HG02870 (cell line): ENCODE results near the gene SLC6A1.

Experiments used
- ATAC-seq: cut with Tn5 transposase; IDR thresholded peaks from one replicate; pipeline ENCODE4 v1.9.1; 2021; ENCODE audit warnings: mild to moderate bottlenecking, moderate library complexity; ENCODE audit not compliant: unreplicated experiment

The SLC6A1 gene

DNA sequence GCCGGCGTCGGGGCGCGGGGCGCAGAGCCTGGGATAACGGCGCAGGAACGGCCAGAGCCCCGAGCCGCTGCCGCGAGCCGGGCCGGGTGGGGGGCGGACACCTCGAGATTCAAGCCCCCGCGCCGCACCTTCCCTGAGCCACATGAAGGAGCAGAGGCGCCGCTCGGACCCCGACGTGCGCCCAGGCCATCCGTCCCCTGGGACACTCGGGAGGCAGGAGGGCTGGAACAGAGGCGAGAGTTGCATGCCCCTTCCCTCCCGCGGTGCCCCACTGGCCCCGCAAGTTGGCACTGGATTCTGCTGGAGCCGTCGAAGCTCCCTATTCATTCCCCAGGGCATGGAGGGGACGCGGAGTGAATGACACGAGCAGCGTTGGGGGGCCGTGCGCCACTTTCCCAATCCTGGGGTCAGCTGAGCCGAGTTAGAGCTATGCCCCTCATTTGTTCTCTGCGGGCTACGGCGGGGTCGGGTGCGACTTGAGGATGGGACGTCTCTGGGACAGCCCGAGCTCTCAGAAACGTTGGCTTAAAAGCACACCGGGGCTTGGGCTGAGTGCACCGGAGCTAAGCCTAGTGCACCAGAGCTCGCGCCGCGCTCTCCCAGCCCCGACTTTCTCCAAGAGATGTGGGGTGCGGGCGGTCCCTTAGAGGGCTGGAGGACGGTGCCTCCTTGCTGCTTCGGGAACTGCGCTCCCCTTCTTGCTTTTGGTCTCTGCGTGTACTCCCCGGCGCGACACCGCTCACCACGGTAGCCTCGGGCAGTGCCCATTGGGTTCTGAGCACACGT, 588 bp downstream of the SLC6A1 start:
- no peak for ATAC-seq

- ATAC-seq: no peak
Measured at GRCh38 chr3:10993729-10994065, 1.1 kb downstream of the SLC6A1 start.

DNA sequence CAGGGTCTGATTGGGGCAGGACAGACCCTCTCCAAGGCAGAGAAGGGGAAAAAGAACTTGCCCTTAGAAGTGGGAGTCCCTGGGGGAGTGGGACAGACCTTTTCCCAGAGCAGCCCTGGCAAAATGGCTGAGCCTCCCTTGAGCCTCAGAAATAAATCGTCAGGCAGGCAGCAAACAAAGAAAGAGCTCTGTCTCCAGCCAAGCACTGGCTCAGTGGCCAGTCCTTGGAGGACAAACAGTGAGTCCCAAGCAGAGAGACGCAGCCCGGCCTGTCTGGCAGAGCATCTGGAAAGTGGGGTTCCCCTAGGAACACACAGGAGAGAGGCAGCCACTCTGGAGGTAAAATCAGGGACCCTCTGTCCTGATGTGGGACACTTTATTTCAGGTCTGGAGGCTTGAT, 1.8 kb downstream of the SLC6A1 start:
- ATAC-seq: no peak

DNA sequence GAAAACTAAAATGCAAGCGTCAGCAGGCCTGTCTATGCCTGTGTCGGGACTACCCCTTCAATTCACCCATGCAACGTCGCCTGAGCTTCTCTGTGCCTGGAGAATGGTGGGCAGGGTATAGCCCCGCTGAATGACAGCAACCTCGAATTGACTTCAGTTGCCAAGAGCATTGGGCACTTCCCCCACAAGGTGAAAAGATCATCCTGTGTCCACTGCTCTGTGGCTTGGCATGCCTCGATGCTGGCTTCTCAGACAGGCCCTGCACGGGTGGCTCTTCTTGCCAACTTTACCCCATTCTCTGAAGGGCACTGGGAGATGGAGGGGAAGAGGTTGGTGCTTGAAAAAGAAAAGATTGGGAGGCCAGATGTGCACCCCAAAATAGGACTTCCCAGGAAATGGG, 3.3 kb downstream of the SLC6A1 start:
- ATAC-seq: no peak

DNA sequence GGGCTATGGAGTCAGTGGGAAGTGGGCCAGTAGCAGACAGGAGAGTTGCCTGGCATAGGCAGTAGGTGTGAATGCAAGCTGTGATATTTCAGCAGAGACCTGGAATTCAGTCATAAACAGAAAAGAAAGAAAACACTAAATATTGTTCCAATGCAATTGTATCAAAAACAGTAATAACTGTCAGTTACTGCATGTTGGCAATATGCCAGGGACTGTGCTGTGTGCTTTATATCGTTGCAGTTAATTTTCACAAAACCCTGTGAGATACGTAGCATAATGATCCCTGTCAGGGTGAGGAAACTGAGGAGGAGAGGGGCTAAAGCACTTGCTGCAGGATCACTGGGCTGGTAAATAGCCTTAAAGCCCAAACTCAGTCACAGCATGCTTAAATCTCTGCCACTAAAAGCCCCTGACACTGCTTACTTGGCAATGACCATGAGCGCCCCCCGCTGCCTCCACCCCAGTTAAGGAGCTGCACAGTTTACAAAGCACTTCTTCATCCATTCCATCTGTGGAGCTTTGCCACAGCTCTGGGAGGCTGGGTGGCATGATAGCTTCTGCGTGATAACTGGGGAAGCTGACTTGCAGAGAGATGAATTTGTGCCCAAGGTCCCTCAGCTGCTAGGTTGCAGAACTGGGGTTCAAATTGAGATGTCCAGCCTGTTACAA, 3.9 kb downstream of the SLC6A1 start:
- no peak for ATAC-seq

DNA sequence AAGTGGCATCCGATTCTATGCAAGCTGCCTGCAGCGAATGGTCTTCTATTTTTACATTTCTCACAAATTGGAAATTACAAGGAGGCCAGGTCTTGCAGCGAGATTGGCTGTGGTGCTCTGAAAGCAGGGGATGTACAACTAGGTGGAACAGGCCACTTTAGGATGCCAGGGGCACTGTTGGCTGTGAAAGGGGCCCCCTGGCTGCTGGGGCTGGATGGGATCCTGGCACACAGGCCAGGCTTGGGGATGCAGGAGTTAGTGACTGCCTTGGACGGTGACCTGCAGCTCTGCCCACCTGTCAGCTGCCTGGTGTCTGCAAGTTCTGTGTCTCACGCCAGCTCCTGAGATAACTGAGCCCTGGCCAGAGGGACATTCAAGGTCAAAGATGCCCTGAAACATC, 4.6 kb downstream of the SLC6A1 start:
- ATAC-seq: no peak

- ATAC-seq: no peak
Measured at GRCh38 chr3:10998542-10998941, 6.0 kb downstream of the SLC6A1 start.

DNA sequence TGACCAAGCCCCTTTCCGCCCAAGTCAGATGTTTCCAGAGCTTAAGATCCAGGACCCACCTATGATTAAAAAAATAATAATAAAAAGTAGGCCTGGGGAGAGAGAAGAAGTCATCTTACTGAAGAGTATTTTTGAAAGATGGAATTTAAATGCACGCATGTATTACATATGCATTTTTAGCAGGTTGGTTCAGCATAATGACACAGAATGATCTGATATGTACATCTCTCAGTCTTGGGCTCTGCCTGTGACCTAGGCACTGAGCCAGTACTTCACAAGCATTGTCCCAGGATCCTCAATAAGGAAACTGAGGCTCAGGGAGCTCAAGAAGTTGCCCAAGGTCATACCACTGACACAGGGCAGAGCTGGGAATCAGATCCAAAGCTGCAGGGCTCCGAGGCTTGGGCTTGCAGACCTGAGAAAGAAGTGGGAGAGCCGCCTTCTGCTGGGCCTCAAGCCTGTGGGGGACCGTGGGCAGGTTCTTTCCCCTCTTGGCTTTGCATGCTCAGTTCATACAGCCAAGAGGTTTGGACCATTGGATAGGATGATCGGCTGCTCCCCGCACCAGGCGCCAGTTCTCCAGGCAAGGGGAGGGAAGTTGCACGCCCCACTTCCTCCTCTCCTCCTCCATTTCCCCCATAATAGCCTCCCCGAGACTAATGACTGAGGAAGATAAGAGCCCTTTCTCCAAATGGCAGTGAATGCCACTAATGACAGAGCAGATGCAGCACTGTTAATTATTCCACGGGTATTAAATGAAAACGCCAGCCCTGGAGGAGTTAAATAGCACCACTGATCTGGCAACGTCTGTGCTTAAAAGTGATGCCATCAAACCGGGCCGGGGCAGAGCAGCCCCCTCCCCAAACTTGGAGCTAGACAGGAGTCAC, 6.9 kb downstream of the SLC6A1 start:
- ATAC-seq: no peak

DNA sequence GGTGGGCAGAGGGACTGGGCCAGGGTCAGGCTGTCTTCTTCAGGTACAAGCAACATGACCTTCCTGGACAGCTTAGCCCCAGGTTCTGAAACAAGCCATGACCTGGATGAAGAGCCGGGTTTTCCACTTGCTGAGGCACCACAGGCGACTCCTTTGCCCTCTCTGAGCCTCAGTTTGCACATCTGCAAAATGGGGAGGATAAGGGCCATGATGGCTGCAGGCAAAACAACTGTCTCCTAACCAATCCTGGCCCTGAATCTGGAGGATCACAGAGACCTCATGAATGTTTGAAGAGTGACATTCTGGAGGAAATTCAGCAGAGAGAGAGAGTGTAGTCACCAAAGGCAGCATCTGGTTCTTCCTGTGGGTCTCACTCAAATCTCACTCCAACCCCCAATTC, 8.0 kb downstream of the SLC6A1 start:
- ATAC-seq: no peak

DNA sequence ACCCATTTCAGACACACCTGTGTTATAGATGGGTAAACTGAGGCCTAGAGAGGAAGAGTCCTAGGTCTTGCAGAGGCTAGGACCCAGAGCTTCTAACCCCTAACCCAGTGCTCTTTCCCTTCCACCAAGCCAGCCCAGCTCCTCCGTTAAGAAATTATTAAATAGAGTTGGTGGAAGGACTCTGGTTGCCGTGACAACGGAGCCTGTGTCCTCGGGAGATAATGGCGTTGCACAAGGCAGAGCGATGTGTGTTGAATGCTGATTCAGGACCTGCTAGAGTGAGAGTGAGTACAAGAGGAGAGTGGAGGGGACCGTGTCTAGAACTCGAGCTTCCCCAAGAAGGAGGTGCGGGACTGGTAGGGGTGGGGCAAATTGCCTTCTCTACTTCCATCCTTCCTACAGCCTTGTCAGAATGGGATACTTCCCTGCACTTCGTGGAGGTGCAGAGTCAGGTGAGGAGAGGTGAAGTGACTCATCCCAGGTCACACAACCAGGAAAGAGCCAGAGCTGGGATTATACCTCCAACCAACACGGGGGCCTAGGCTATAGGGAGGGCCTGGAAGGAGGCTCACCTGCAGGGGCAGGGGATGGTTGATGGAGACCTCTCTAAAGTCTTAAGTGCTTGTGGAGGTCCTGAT, 8.6 kb downstream of the SLC6A1 start:
- no peak for ATAC-seq

DNA sequence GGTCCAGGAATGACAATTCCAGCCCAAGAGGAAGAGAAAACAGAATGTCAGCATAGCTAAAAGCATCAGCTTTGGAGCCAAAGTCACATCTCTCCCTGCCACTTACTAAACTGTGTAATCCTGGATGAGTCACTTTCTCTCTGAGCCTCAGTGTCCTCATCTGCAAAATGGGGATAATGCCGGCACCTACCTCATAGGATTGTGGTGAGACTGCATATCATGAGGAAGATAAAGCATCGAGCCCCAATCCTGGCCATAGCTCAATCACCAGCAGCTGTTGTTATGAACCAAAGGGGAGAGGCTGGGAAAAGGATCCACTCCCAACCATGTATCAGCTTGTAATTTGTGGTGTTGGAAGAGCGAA, 9.1 kb downstream of the SLC6A1 start:
- no peak for ATAC-seq

GRCh38 chr3:11002371-11002807, 9.8 kb downstream of the SLC6A1 start:
- no peak for ATAC-seq

GRCh38 chr3:11004563-11004962, 12.0 kb downstream of the SLC6A1 start:
- ATAC-seq: no peak

DNA sequence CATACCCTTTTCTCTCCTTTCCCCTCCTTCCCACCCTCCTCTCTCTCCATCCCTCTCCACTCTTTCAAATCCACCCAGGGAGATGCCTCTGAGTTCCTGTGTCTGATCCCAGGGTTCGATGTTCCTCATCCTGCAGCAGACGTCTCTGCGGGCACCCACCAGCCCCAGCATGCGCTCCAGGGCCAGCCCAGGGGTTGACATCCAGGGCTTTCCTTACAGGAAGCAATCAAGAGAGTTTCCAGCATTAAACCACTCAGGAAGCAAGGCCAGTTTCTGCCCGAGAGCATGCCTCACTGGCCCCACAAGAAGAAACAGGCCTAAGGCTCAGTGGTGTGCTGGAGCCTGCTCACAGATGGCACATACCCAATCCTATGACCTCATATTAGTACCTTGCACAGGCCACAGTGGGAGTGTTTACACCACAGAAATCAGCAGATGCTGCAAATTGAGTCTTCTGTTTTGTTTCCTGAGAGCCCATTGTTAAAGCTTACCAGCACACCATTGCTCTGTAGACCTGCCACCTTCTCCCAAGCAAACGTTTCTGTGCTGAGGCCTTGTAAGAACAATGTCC, 13.2 kb downstream of the SLC6A1 start:
- no peak for ATAC-seq

DNA sequence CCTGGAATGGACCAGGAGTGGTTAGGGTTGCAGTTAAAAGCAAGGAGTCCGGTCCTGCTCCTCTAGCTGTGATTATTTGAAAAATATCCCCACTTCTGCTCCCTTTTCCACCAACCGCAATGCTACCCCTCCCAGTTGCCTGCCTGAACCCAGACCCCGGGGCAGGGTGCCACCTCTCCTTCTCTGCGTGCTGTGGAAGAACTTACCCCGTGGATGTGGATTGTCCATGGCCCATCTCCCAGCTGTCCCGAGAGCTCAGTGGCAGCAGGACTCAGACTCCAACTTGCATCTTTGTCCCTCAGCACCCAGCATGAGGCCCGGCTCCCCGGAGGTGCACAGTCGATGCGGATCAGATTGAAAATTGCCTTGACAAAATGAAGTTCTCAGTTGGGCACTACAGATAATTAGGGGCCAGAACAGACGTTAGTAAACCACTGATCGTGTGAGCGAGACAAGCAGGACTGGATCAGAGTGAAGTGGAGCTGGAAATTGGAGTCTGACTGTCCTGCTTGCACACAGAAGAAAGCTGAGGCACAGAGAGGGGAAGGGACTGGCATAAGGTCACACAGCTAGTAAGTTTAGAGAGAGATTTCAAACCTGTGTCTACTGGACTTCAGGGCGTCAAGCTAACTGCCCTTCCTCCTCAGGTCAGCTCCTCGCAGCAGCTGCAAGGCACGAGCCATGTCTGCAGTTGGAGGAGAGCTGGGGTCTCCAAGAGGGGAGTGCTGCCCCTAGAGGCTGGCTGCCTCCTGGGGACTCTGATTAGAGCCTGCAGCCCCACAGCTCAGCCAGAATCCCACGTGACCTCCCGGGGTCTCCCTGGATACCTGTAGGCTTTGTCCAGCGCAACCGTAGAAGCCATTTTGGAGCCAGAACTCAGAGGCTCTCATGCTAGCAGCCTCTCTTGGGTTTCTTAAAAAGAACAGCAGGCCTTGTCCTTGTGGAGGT, 14.7 kb downstream of the SLC6A1 start:
- ATAC-seq: no peak

DNA sequence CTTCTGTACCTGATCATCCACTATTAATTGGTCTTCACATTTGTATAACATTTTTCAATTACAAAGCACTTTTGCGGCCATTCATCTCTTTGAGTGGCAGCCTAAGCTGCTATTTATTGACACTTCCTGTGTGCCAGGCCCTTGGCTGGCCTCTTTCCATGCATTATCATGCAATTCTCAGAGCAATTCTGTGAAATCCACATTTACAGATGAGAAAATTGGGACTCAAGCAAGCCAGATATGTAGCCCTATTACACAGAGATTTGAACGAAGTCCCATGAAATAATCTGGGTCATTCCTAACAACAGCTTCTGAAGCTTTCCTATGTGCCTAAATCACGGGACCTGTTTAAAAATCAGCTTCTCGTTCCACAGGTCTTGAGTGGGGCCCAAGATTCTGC, 17.4 kb downstream of the SLC6A1 start:
- ATAC-seq: no peak

DNA sequence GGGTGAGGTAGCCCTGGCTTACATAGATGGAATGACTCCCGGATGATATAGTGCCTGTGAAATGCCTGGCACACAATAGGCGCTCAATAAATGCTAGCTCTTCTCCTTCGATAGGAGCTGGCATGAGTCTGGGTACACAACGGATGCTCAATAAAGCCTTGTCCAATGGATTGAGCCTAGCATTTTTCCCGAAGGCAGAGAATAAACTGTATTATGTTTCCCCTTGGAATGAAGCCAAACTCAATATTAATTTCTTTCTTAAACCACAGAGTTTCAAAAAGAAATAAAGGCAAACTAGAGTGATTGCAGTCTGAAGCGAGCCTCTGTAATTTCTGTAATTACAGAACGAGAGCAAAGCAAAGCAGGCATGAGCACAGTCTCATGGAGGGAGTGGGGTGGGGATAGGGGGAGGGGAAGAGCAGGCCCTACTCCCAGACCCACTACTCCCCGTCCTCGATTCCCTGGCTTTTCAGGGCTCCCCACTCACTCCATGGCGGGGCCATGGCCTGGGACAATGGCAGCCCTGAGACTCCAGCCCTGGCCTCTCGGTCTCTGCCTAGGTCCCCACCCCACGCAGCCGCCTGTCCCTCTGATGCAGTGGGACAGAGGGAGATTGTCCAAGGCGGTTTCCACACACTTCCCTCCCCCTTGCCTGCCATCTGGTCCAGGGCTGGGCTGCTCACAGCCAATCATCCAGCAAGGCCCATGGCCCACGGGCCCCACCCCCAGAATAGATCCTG, 18.0 kb downstream of the SLC6A1 start:
- no peak for ATAC-seq

DNA sequence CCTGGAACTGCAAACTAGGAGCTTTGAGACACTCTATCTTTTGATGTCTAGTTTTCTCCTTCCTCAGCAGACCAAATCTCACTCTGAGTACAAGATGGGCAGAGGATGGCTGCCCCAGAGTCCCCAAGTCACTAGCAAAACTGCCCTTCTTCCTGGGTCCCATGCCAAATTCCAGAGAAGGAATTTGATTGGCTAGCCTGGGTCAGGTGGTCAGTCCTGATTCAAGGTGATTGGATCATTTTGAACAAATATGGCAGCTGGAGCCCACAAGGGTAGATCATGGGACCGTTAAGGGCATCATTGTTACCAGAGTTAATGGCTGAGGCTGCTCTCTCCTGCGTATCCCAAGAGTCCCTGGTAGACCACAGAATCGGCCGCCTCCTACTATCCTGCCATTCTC, 21.7 kb downstream of the SLC6A1 start:
- no peak for ATAC-seq

- no peak for ATAC-seq
Measured at GRCh38 chr3:11014752-11015151, 22.2 kb downstream of the SLC6A1 start.
